Left lung (tissue), 10 donors: Measurements from ENCODE around the gene AK3. TPM values are rescaled to one million over a fixed set of nuclear protein-coding genes. Genes with fewer than 3 reads are reported as not detected.

ENCODE experiments used
- ATAC-seq: fragments of 200-7000 bp; cut with Tn5 transposase; one replicate; pipeline ENCODE4 v1.9.1; 2020; ENCODE audit warnings: moderate library complexity
- DNase-seq, 4 donors: peaks; one replicate each; pipeline ENCODE4 v3.0.0-alpha.2; 2013 to 2020
- H3K27ac ChIP-seq, 2 donors: fragments of 200-600 bp; sonication (generic) in 1 of 2; one replicate each; pipeline versions ENCODE4 v1.5.0 to v1.8.0; 2020 to 2021
- H3K27me3 ChIP-seq, 2 donors: fragments of 200-600 bp; sonication (generic) in 1 of 2; one replicate each; pipeline versions ENCODE4 v1.5.0 to v1.8.0; 2020 to 2021
- H3K36me3 ChIP-seq, 2 donors: fragments of 200-600 bp; sonication (generic) in 1 of 2; one replicate each; pipeline versions ENCODE4 v1.5.0 to v1.8.0; 2020 to 2021
- H3K4me1 ChIP-seq, 2 donors: fragments of 200-600 bp; one replicate each; pipeline ENCODE4 v1.8.0; 2021
- H3K4me3 ChIP-seq, 2 donors: fragments of 200-600 bp; sonication (generic) in 1 of 2; one replicate each; pipeline versions ENCODE4 v1.5.0 to v1.8.0; 2020 to 2021; ENCODE audit warnings: mild to moderate bottlenecking in 1 of 2
- H3K9me3 ChIP-seq, 2 donors: fragments of 200-600 bp; sonication (generic) in 1 of 2; one replicate each; pipeline versions ENCODE4 v1.5.0 to v1.8.0; 2020 to 2021
- intact Hi-C, 2 donors: fragments of 100-400 bp; cut with DNase I; formaldehyde crosslinking; loops; one replicate each; pipeline versions ENCODE4 v1.11.2 to v1.14.2; 2022
- polyA plus RNA-seq, 6 donors: library from polyadenylated mRNA; unstranded; fragments of 120-200 nt; gene quantifications; one replicate each; pipeline ENCODE4 v1.2.1, GENCODE V29; 2013; ENCODE audit not compliant: insufficient read length in 6 of 6
- total RNA-seq, 2 donors: library from RNA; stranded (reverse); fragmentation: NEBNext Ultra II Directional; extraction: Animal tissue kit (Norgen Biotek cat#: 25700); gene quantifications; one replicate each; pipeline ENCODE4 v1.2.1, GENCODE V29; 2021
- TF ChIP-seq, protein P1 (sequence below), 2 donors: fragments of 200-600 bp; sonication (generic) in 1 of 2; IDR thresholded peaks; one replicate each; pipeline versions ENCODE4 v1.5.0 to v1.8.0; 2021; ENCODE audit warnings: antibody characterized with exemption in 2 of 2
- donor health status: DM: no; HTN: yes; CAD: no.
- donor health status: DM: no; HTN: no; CAD: no.

Gene AK3
- total and polyA plus RNA-seq, 8 donors: 44.8 to 78.6 (median 67.7) TPM

DNA sequence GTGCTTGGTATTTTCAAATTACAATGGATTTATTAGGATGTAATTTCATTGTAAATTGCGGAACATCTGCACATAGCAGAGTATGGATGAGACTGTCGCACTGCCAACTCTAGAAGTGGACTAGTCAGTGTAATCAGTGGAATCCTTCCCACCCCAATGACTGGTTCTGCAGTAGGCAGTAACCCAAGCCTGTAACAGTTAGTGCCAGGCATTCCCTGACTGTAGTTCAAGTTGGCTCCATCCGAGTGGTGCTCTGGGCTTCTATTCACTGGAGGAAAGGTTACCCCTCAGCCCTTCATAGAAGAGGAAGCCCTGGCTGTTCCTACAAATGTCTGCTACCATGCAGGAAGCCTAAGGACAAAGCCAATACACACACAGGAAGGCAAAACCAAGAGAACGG lies 23.2 kb downstream of the AK3 start:
- intact Hi-C loops: no loop called here
- no peak overlapping the region for H3K4me3 ChIP-seq
- no peak overlapping the region for H3K27ac ChIP-seq
- no peaks in the 10 kb centered on the region for H3K9me3 ChIP-seq
- H3K4me1 ChIP-seq: no peaks in the 10 kb centered on the region
- peaks cover 0 to 70% of the 10 kb centered on the region in 2 donors for H3K36me3 ChIP-seq
- no peak for ATAC-seq
- DNase-seq: no peak
- TF ChIP-seq, protein P1, sequence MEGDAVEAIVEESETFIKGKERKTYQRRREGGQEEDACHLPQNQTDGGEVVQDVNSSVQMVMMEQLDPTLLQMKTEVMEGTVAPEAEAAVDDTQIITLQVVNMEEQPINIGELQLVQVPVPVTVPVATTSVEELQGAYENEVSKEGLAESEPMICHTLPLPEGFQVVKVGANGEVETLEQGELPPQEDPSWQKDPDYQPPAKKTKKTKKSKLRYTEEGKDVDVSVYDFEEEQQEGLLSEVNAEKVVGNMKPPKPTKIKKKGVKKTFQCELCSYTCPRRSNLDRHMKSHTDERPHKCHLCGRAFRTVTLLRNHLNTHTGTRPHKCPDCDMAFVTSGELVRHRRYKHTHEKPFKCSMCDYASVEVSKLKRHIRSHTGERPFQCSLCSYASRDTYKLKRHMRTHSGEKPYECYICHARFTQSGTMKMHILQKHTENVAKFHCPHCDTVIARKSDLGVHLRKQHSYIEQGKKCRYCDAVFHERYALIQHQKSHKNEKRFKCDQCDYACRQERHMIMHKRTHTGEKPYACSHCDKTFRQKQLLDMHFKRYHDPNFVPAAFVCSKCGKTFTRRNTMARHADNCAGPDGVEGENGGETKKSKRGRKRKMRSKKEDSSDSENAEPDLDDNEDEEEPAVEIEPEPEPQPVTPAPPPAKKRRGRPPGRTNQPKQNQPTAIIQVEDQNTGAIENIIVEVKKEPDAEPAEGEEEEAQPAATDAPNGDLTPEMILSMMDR (IDR thresholded peaks at IDR 0.05): no peak
- no peaks in the 10 kb centered on the region for H3K27me3 ChIP-seq

DNA sequence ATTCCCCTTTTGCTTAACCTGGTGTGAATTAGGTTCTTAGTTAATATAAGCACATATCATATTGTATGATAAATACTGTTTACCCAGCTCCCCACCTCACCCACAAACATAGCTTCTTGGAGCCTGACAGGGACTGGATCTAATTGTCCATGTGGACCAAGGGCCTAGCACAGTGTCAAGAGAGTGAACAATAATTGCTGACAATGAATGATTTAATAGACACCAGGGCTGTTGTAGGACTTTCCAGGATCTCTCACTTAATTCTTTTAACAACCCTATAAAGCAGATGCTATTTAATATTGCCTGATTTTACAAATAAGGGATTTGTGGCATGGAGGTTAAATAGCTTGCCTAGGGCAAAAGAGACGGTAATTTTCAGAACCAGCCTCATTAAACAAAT lies 24.8 kb downstream of the AK3 start:
- ATAC-seq (no peak), DNase-seq (no peak)
- TF ChIP-seq, protein P1 (IDR thresholded peaks at IDR 0.05): no peak
- no peak overlapping the region for H3K4me3 ChIP-seq
- intact Hi-C loops: no loop called here
- H3K27ac ChIP-seq: no peak overlapping the region
- peaks cover 0 to 65% of the 10 kb centered on the region in 2 donors for H3K36me3 ChIP-seq
- no peaks in the 10 kb centered on the region for H3K4me1 ChIP-seq
- H3K27me3 ChIP-seq: no peaks in the 10 kb centered on the region
- no peaks in the 10 kb centered on the region for H3K9me3 ChIP-seq

DNA sequence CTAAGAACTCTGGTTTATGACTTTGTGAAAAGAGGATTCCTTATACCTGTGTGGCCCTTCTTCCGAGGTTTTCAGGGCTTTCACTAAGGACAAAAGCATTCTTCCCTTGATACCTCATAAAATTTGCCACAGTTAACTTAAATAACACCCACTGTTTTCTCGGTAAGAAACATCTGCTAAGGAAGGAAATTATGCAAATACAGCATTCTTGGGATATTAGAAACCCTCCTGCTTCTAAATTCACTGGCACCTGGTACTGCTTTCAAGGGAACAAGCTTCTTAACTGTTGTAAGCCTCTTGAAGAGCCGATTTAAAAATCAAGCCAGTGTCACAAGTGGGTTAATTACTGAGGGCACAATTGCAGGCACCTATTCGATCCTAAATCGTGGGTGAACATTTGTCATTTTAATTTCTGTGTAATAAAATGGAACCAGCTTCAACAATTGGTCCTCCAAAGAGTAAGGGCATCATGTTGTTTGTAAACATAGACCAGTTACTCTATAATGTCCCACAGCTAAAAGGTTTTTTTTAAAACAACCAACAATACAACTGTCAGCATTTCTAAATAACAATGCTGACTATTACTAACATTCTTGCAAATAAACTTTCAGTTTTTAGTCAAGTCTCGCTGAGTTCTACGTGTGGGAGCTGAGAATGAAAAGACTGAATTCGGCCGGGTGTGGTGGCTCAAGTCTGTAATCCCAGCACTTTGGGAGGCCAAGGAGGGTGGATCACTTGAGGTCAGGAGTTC lies 26.6 kb downstream of the AK3 start:
- Histone ChIP-seq H3K27me3 (no peaks in the 10 kb centered on the region), H3K4me1 (no peaks in the 10 kb centered on the region), H3K4me3 (no peak overlapping the region), H3K9me3 (no peaks in the 10 kb centered on the region), H3K27ac (no peak overlapping the region), H3K36me3 (peaks cover 0 to 71% of the 10 kb centered on the region in 2 donors)
- TF ChIP-seq, protein P1 (IDR thresholded peaks at IDR 0.05): no peak
- DNase-seq: no peak
- ATAC-seq: no peak
- intact Hi-C loops: no loop called here

DNA sequence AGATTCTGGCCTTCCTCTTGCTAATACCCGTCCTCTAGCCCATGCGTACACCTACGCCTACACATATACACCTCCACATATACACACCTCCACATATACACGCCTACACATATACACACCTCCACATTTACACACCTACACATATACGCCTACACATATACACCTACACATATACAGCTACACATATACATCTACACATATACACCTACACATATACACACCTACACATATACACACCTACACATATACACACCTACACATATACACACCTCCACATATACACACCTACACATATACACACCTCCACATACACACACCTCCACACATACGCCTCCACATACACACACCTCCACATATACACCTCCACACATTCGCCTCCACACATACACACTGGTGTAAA lies 27.2 kb downstream of the AK3 start:
- Histone ChIP-seq H3K4me1 (no peaks in the 10 kb centered on the region), H3K4me3 (no peak overlapping the region), H3K27me3 (no peaks in the 10 kb centered on the region), H3K9me3 (no peaks in the 10 kb centered on the region), H3K27ac (no peak overlapping the region), H3K36me3 (peaks cover 0 to 65% of the 10 kb centered on the region in 2 donors)
- ATAC-seq (peak; percentile 37), DNase-seq (no peak)
- intact Hi-C loops: no loop called here
- TF ChIP-seq, protein P1 (IDR thresholded peaks at IDR 0.05): no peak

DNA sequence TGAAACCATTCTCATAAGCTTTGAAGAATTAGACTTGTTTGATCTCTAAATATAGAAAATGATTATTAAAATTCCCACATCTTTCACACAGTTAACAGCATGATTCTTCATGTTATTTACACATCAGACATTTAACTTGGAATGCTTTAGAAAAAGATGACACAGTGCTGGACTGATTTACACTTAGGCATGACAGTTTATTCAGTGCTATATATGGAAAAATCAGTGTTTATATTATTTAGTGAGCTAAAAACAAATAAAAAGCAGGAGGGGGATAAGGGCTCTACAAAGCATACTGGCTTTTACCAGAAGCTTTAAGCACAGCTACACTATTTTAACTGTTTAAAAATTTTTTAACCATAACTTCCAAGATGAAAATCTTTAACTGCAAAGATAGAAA lies 31.6 kb downstream of the AK3 start:
- intact Hi-C loops: no loop called here
- peaks cover 0 to 40% of the 10 kb centered on the region in 2 donors for H3K36me3 ChIP-seq

More for the DNA sequence above, 31.6 kb downstream of the AK3 start:
- Histone ChIP-seq H3K27me3 (no peaks in the 10 kb centered on the region), H3K9me3 (no peaks in the 10 kb centered on the region), H3K27ac (no peak overlapping the region), H3K4me1 (no peaks in the 10 kb centered on the region), H3K4me3 (no peak overlapping the region)
- TF ChIP-seq, protein P1 (IDR thresholded peaks at IDR 0.05): no peak
- ATAC-seq: no peak
- no peak for DNase-seq
